Neural cell (in vitro differentiated cells): ENCODE measurements around the gene ACCSL. TPM values are rescaled to one million over a fixed set of nuclear protein-coding genes. Genes with fewer than 3 reads are reported as not detected.

Source experiments
- H2AFZ ChIP-seq: fragments of 200-600, 300-800 bp; sonication (generic), shearing (Covaris generic); 2 replicates; pipeline ENCODE4 v1.6.0; 2014; ENCODE audit warnings: low read depth, mild to moderate bottlenecking, antibody characterized with exemption, low read length, moderate library complexity
- H3F3A ChIP-seq: fragments of 200-600 bp; shearing (Covaris generic); 2 replicates; pipeline ENCODE4 v1.6.1; 2016; ENCODE audit warnings: mild to moderate bottlenecking, moderate library complexity, mixed read lengths, antibody characterized with exemption, low read length; ENCODE audit not compliant: insufficient read depth, poor library complexity, severe bottlenecking
- H3K27ac ChIP-seq: fragments of 200-600, 300-800 bp; sonication (generic), shearing (Covaris generic); 2 replicates; pipeline ENCODE4 v1.5.1; 2014; ENCODE audit warnings: mild to moderate bottlenecking, low read length, moderate library complexity
- H3K27me3 ChIP-seq: fragments of 300-800, 200-600 bp; sonication (generic), shearing (Covaris generic); 2 replicates; pipeline ENCODE4 v1.6.0; 2014; ENCODE audit warnings: mild to moderate bottlenecking, low read depth, low read length, moderate library complexity; ENCODE audit not compliant: insufficient read depth
- H3K36me3 ChIP-seq: fragments of 300-800, 200-600 bp; sonication (generic), shearing (Covaris generic); 2 replicates; pipeline ENCODE4 v1.5.1; 2014; ENCODE audit warnings: mild to moderate bottlenecking, antibody characterized with exemption, low read length, moderate library complexity; ENCODE audit not compliant: insufficient read depth
- H3K4me2 ChIP-seq: fragments of 300-800, 200-600 bp; sonication (generic), shearing (Covaris generic); 2 replicates; pipeline ENCODE4 v1.6.0; 2014; ENCODE audit warnings: mild to moderate bottlenecking, low read length
- H3K4me3 ChIP-seq: fragments of 300-800, 200-600 bp; sonication (generic), shearing (Covaris generic); 2 replicates; pipeline ENCODE4 v1.5.1; 2014; ENCODE audit warnings: mild to moderate bottlenecking, low read length, moderate library complexity
- H3K79me2 ChIP-seq: fragments of 200-600 bp; shearing (Covaris generic); replicated peaks from 2 replicates; pipeline ENCODE4 v1.6.0; 2014; ENCODE audit warnings: mild to moderate bottlenecking, low read length, moderate library complexity; ENCODE audit not compliant: insufficient read depth
- H3K9ac ChIP-seq: fragments of 300-800, 200-600 bp; sonication (generic), shearing (Covaris generic); 2 replicates; pipeline ENCODE4 v1.6.1; 2016; ENCODE audit warnings: mild to moderate bottlenecking, low read length, mixed read lengths
- H3K9me2 ChIP-seq: fragments of 200-600 bp; shearing (Covaris generic); 2 replicates; pipeline ENCODE4 v1.6.1; 2016; ENCODE audit warnings: mild to moderate bottlenecking, low read length, mixed read lengths; ENCODE audit not compliant: insufficient read depth
- H3K9me3 ChIP-seq: fragments of 200-600, 300-800 bp; sonication (generic), shearing (Covaris generic); 2 replicates; pipeline ENCODE4 v1.6.1; 2016; ENCODE audit warnings: mild to moderate bottlenecking, mixed run types, low read length, moderate library complexity, mixed read lengths
- H4K20me1 ChIP-seq: fragments of 200-600 bp; shearing (Covaris generic); 2 replicates; pipeline ENCODE4 v1.6.1; 2016; ENCODE audit warnings: mild to moderate bottlenecking, mixed run types; ENCODE audit not compliant: insufficient read depth
- CTCF ChIP-seq: fragments of 450-650 bp; IDR thresholded peaks from 2 replicates; pipeline ENCODE4 v1.5.1; 2014; ENCODE audit warnings: antibody characterized with exemption, mild to moderate bottlenecking, moderate library complexity; ENCODE audit not compliant: poor library complexity, severe bottlenecking
- EP300 ChIP-seq: fragments of 450-650 bp; conservative IDR thresholded peaks from 2 replicates; pipeline ENCODE4 v1.6.1; 2014; ENCODE audit warnings: antibody characterized with exemption, mild to moderate bottlenecking, moderate library complexity; ENCODE audit not compliant: poor library complexity, severe bottlenecking
- EZH2 ChIP-seq: fragments of 200-600, 300-800 bp; shearing (Covaris generic), sonication (generic); IDR thresholded peaks from 2 replicates; pipeline ENCODE4 v1.6.1; 2014; ENCODE audit warnings: antibody characterized with exemption, low read length, borderline replicate concordance, mild to moderate bottlenecking; ENCODE audit not compliant: insufficient read depth, poor library complexity, severe bottlenecking
- MXI1 ChIP-seq: fragments of 450-650 bp; conservative IDR thresholded peaks from 2 replicates; pipeline ENCODE4 v1.6.1; 2014; ENCODE audit warnings: antibody characterized with exemption, mild to moderate bottlenecking; ENCODE audit not compliant: poor library complexity, severe bottlenecking
- POLR2AphosphoS5 ChIP-seq: IDR thresholded peaks from 2 replicates; pipeline ENCODE4 v1.6.1; 2012
- RAD21 ChIP-seq: fragments of 450-650 bp; conservative IDR thresholded peaks from 2 replicates; pipeline ENCODE4 v1.6.1; 2014; ENCODE audit warnings: antibody characterized with exemption, mild to moderate bottlenecking, moderate library complexity
- REST ChIP-seq: IDR thresholded peaks from 2 replicates; pipeline ENCODE4 v1.6.1; 2012; ENCODE audit warnings: borderline replicate concordance
- SMC3 ChIP-seq: fragments of 450-650 bp; conservative IDR thresholded peaks from 2 replicates; pipeline ENCODE4 v1.6.1; 2014; ENCODE audit warnings: antibody characterized with exemption, mild to moderate bottlenecking, moderate library complexity; ENCODE audit not compliant: poor library complexity
- TAF1 ChIP-seq: IDR thresholded peaks from 2 replicates; pipeline ENCODE4 v1.6.1; 2012; ENCODE audit warnings: low read depth
- polyA plus RNA-seq: library from polyadenylated mRNA; depleted of rRNA; stranded (reverse); fragments of >200 nt; gene quantifications from 2 replicates; pipeline ENCODE4 v1.2.3, GENCODE V29; 2014

The ACCSL gene
- polyA plus RNA-seq, 1 donor from 2014 or later, result not detected

DNA sequence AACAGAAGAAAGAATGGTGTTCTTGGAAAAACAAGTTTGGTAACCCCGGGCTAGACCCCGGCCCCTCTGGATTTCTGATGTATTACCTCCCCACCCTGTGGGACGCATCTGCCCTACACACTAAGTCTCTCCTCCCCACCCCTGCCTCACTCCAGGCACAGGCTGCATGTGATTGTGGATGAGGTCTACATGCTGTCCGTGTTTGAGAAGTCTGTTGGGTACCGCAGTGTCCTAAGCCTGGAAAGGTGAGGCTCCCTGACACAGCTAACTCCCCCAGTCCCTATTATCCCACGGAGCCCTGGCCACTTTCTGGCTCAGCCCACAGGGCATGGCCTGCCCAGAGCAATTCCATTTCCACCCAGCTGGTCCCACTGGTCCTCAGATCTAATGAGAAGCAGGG, 31.6 kb downstream of the ACCSL start:
- Histone ChIP-seq H4K20me1 (no peaks in the 10 kb centered on the region), H3K27ac (no peak overlapping the region), H3K4me2 (no peak overlapping the region), H2AFZ (no peak overlapping the region), H3K9me3 (no peaks in the 10 kb centered on the region), H3K27me3 (no peaks in the 10 kb centered on the region), H3K36me3 (no peaks in the 10 kb centered on the region), H3K79me2 (no peaks in the 10 kb centered on the region), H3K4me3 (no peak overlapping the region), H3F3A (no peaks in the 10 kb centered on the region), H3K9me2 (no peaks in the 10 kb centered on the region), H3K9ac (no peak overlapping the region)
- TF ChIP-seq EP300 (no peak), POLR2AphosphoS5 (no peak), EZH2 (no peak), CTCF (no peak), SMC3 (no peak), RAD21 (no peak), TAF1 (no peak), REST (no peak), MXI1 (no peak)

DNA sequence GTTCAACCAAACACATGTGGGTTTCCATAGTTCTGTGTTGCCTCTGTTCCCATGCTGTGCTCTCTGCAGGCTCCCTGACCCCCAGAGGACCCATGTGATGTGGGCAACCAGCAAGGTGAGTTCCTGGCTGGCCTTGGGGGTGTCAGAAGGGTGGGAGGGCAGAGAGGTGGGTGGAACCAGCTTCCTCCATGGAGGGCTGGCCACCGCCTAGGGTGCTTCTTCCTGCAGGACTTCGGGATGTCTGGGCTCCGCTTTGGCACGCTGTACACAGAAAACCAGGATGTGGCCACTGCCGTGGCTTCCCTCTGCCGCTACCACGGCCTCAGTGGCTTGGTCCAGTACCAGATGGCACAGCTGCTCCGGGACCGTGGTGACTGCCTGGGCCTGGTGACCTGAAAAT, 33.2 kb downstream of the ACCSL start:
- Histone ChIP-seq H3K9ac (no peak overlapping the region), H3K9me3 (no peaks in the 10 kb centered on the region), H2AFZ (no peak overlapping the region), H3K9me2 (no peaks in the 10 kb centered on the region), H3K79me2 (no peaks in the 10 kb centered on the region), H3F3A (no peaks in the 10 kb centered on the region), H3K4me2 (no peak overlapping the region), H3K36me3 (no peaks in the 10 kb centered on the region), H3K4me3 (no peak overlapping the region), H3K27me3 (no peaks in the 10 kb centered on the region), H4K20me1 (no peaks in the 10 kb centered on the region), H3K27ac (no peak overlapping the region)
- TF ChIP-seq MXI1 (no peak), RAD21 (no peak), EZH2 (no peak), POLR2AphosphoS5 (no peak), REST (no peak), EP300 (no peak), SMC3 (no peak)
